Suppressor macrophage treated with lipopolysaccharide for 1 hour (primary cell): ENCODE measurements around the gene CDC37.

Experiments
- DNase-seq, 3 donors: peaks; one replicate each; pipeline ENCODE4 v3.0.0-alpha.2; 2020 to 2022

Gene CDC37

DNA sequence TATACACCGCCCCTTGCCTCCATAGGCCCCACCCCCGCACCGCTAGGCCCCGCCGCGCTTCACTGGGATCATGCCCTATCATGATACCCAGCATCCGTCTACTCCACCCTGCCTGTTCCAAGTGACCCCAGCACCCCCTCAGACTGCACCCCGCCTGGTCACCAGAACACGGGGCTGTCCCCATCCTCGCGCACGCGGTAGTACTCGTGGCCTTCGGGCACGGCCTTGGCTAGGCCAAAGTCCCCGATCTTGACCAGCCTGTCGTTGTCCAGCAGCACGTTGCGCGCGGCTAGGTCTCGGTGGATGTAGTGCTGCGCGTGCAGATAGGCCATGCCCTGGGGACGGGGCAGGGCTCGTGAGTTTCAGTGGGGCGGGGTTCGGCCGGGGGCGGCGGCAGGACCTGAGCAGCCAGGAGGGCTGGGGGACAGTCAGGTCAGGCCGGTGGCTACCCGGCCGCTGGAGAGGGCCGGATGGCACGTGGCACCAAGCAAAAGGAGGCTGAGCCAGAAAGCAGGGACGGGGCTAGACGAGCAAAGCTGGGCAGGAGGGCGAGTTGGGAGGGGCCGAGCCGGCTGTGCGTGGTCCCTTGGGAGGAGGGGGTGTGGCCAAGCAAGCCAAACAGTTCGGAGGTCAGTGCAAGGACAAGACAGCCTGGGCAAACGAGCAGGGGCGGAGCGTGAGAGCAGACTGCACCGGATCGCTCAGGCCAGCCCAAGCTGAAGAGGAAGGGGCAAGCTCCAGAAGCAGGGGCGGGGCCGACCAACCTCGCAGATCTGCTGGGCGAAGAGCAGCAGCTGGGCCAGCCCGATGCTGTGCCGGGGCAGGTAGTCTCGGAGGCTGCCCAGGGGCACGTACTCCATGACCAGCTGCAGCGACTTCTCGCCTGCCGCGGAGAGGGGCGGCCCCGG lies 50.3 kb downstream of the CDC37 start:
- DNase-seq, result no peak

DNA sequence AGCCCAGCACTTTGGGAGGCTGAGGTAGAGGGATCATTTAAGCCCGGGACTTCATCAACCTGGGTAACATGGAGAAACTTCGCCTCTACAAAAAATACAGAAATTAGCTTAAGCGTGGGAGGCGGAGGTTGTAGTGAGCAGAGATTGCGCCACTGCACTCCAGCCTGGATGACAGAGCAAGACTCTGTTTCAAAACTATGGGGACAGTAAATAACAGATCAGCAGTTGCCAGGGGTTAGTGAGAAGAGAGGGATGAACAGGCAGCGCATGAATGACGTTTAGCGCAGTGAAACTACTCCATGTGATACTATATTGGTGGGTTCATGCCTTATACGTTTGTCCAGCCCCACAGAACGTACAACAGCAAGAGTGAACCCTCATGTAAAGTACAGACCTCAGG lies 56.8 kb downstream of the CDC37 start:
- DNase-seq, result peak; percentile 82 to 91 (median 90)

GRCh38 chr19:10344780-10345179 lies 58.6 kb downstream of the CDC37 start:
- no peak for DNase-seq

- no peak for DNase-seq
These were observed 59.8 kb downstream of the CDC37 start for GRCh38 chr19:10343495-10343894.
